Cardiac muscle cell (in vitro differentiated cells and primary cell): ENCODE data around the gene SEC61B. TPM values are rescaled to one million over a fixed set of nuclear protein-coding genes. Genes with fewer than 3 reads are reported as not detected.

Experiments used
- DNase-seq, 2 donors: peaks; one replicate each; pipeline versions ENCODE4 v3.0.0 to v3.0.0-alpha.2; 2010 to 2017; ENCODE audit warnings: low read depth in 1 of 2, low spot score in 1 of 2
- H3K27ac ChIP-seq: fragments of 200-600 bp; sonication (generic); 2 replicates; pipeline ENCODE4 v1.5.1; 2016
- H3K27me3 ChIP-seq: fragments of 200-600 bp; sonication (generic); 2 replicates; pipeline ENCODE4 v1.6.0; 2016; ENCODE audit warnings: control low read depth
- H3K36me3 ChIP-seq: fragments of 200-600 bp; sonication (generic); 2 replicates; pipeline ENCODE4 v1.5.1; 2016; ENCODE audit warnings: control low read depth
- H3K4me1 ChIP-seq: fragments of 200-600 bp; sonication (generic); 2 replicates; pipeline ENCODE4 v1.8.1; 2017; ENCODE audit warnings: low read depth, mild to moderate bottlenecking, mixed run types
- H3K4me3 ChIP-seq: fragments of 200-600 bp; sonication (generic); 2 replicates; pipeline ENCODE4 v1.5.1; 2016; ENCODE audit warnings: mild to moderate bottlenecking
- H3K9me3 ChIP-seq: fragments of 200-600 bp; sonication (generic); 2 replicates; pipeline ENCODE4 v1.5.1; 2017; ENCODE audit warnings: low read depth, mild to moderate bottlenecking, control low read depth
- polyA plus RNA-seq: library from polyadenylated mRNA; unstranded; fragments of >200 nt; fragmentation: Nextera tagmentation; extraction: Ambion mirVana; gene quantifications from 2 replicates; pipeline ENCODE4 v1.2.1, GENCODE V29; 2016
- total RNA-seq: library from RNA; depleted of rRNA; stranded (reverse); fragments of >200 nt; gene quantifications from 2 replicates; pipeline ENCODE4 v1.2.3, GENCODE V29; 2016
- TF ChIP-seq, protein P1 (sequence below): IDR thresholded peaks from 2 replicates; pipeline ENCODE4 v1.5.1; 2012; ENCODE audit warnings: low read depth, mild to moderate bottlenecking, low read length

The SEC61B gene
- total and polyA plus RNA-seq, 2 experiments from 2014 or later = 57.8 to 213 TPM

DNA sequence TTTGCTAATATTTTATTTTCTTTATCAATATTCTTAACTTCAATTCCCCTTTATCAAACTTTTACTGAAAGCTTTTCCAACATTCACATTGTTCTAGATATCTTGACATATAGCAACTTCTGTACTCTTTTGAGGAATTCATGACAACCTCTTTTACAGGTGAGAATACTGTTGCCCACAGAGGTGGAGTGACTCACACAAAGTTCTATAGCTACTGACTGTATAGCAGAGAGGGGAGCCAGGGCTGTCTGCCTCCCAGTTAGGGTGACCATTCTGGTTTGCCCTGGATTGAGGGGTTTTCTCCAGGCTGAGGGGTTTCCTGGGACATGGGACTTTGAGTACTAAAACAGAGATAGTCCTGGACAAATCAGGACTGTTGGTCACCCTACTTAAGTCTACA lies 16.2 kb downstream of the SEC61B start:
- H3K4me3 ChIP-seq = no peak overlapping the region
- H3K27me3 ChIP-seq = no peaks in the 10 kb centered on the region
- no peak overlapping the region for H3K27ac ChIP-seq
- no peaks in the 10 kb centered on the region for H3K36me3 ChIP-seq
- TF ChIP-seq, protein P1, sequence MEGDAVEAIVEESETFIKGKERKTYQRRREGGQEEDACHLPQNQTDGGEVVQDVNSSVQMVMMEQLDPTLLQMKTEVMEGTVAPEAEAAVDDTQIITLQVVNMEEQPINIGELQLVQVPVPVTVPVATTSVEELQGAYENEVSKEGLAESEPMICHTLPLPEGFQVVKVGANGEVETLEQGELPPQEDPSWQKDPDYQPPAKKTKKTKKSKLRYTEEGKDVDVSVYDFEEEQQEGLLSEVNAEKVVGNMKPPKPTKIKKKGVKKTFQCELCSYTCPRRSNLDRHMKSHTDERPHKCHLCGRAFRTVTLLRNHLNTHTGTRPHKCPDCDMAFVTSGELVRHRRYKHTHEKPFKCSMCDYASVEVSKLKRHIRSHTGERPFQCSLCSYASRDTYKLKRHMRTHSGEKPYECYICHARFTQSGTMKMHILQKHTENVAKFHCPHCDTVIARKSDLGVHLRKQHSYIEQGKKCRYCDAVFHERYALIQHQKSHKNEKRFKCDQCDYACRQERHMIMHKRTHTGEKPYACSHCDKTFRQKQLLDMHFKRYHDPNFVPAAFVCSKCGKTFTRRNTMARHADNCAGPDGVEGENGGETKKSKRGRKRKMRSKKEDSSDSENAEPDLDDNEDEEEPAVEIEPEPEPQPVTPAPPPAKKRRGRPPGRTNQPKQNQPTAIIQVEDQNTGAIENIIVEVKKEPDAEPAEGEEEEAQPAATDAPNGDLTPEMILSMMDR = no peak
- H3K4me1 ChIP-seq = peaks cover 4% of the 10 kb centered on the region
- no peaks in the 10 kb centered on the region for H3K9me3 ChIP-seq
- DNase-seq = no peak

DNA sequence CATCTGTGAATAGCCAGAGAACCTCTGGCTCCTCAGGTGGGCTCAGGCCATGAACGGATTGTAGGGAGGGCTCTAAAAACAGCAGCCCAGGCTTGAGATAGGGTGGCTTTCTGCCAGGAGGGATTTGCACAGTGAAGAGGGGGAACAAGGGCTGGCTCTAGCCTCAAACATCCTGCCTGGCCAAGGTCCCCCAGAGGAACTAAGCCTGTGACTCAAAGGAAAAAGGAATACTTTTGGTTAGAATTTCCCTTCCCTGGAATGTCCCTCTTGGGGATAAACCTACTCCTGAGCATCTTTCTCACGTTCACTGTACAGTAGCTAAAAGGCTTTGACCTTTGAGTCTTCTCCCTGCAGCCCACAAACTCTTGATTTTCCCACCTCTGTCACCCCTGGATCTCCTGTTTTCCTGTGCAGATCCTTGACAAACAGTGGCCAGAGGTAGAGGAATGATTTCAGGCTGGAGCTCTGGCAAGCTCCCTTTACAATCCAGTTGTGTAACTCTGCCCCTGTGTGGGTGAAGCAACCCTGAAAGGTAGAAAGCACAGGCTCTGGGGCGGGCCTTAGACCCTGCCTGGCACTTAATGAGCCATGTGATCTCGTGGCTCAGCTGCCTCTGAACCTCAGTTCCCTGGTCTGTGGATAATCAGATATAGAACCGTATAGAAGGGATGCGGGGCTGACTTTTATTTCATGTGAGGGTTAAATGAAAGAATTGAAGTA lies 17.4 kb downstream of the SEC61B start:
- Histone ChIP-seq H3K9me3 (no peaks in the 10 kb centered on the region), H3K27me3 (no peaks in the 10 kb centered on the region), H3K36me3 (no peaks in the 10 kb centered on the region), H3K4me1 (peaks cover 4% of the 10 kb centered on the region), H3K27ac (peak overlapping the region; percentile 18), H3K4me3 (no peak overlapping the region)
- DNase-seq = peak in 1 of 2 donors; percentile 68
- TF ChIP-seq, protein P1 = no peak

DNA sequence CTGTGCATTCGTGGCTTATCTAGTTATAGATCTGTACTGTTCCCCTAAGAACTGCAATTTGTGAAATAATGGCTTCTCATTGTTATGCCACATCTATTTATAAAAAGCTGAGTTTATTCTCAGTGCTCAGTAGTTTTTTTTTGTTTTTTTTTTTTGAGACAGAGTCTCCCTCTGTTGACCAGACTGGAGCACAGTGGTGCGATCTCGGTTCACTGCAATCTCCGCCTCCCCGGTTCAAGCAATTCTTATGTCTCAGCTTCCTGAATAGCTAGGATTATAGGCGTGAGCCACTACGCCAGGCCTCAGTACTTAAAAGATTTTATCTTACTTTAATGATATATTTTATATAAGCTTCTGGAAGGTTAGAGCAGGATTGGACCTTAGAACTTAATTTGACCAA lies 19.0 kb downstream of the SEC61B start:
- no peak for DNase-seq
- no peaks in the 10 kb centered on the region for H3K27me3 ChIP-seq
- H3K27ac ChIP-seq = no peak overlapping the region

DNA sequence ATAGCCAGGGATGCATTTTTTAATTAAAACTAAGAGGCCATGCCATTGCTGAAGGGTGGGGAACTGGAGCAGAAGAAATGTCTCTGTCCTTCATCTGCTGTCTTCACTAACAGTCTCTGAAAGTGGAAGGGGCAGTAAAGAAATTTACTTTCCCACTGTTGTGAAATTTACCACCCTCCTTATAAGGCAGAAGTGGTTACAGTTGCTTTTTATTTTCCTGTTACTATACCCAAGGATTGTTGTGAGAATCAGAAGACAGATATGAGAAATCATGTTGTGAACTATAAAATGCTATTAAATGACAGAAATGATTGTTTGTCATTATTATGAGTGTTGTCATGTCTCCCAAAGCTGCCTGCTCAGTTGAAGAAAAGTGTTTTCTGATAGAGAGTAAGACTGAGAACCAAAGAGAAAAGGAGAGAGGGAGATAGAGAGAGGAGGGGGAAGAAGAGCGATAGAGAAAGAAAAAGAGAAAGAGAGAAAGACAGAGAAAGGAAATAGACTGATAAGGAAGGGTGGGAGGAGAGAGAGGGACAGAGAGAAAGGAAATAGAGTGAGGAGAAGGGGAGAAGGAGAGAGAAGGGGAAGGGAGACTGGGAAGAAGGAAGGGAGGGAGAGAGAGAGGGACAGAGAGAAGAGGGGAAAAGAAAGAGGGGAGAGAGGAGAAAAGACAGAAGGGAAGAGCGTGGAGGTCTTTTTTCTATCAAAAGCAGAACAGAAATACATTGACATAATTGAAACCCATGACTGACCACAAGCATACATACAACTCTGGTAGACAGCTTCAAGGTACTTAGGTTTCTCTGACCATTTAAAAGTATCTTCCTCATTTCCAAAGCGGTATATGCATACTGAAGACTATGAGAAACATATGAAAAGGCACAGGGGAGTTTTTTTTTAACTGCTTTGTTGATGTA lies 22.5 kb downstream of the SEC61B start:
- TF ChIP-seq, protein P1 = no peak
- Histone ChIP-seq H3K27ac (no peak overlapping the region), H3K4me1 (no peaks in the 10 kb centered on the region), H3K9me3 (no peaks in the 10 kb centered on the region), H3K27me3 (no peaks in the 10 kb centered on the region), H3K4me3 (no peak overlapping the region), H3K36me3 (no peaks in the 10 kb centered on the region)
- DNase-seq = no peak

More for the DNA sequence above, 19.0 kb downstream of the SEC61B start:
- TF ChIP-seq, protein P1 = no peak
- H3K4me3 ChIP-seq = no peak overlapping the region
- peaks cover 4% of the 10 kb centered on the region for H3K4me1 ChIP-seq
- no peaks in the 10 kb centered on the region for H3K36me3 ChIP-seq
- no peaks in the 10 kb centered on the region for H3K9me3 ChIP-seq

DNA sequence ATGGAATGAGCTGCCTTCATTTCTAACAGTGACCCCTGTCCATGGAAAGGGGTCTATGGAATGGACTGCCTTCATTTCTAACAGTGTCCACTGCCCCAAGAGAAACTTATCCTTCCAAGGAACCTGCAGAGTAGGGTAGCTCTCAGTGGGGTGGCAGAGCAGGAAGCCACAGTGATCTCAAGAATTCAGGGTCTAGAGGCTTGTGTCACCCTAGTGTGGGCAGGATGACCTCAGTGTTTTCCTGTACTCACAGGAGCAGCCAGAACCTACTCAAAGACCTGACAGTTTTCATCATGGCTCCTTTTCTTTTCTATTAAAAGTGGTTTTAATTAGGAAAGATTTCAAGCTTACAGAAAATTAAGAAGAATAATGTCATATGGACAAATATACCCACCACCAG lies 27.5 kb downstream of the SEC61B start:
- TF ChIP-seq, protein P1 = no peak
- H3K27ac ChIP-seq = no peak overlapping the region
- DNase-seq = no peak
- H3K36me3 ChIP-seq = no peaks in the 10 kb centered on the region
- no peak overlapping the region for H3K4me3 ChIP-seq
- no peaks in the 10 kb centered on the region for H3K9me3 ChIP-seq
- no peaks in the 10 kb centered on the region for H3K4me1 ChIP-seq
- no peaks in the 10 kb centered on the region for H3K27me3 ChIP-seq
